IPS DF 4.7 (cell line): ENCODE data around the gene SLC66A1.

Experiments
- DNase-seq: peaks from one replicate; pipeline ENCODE4 v3.0.0-alpha.2; 2013; ENCODE audit warnings: low spot score; ENCODE audit errors: extremely low read depth

Gene SLC66A1

DNA sequence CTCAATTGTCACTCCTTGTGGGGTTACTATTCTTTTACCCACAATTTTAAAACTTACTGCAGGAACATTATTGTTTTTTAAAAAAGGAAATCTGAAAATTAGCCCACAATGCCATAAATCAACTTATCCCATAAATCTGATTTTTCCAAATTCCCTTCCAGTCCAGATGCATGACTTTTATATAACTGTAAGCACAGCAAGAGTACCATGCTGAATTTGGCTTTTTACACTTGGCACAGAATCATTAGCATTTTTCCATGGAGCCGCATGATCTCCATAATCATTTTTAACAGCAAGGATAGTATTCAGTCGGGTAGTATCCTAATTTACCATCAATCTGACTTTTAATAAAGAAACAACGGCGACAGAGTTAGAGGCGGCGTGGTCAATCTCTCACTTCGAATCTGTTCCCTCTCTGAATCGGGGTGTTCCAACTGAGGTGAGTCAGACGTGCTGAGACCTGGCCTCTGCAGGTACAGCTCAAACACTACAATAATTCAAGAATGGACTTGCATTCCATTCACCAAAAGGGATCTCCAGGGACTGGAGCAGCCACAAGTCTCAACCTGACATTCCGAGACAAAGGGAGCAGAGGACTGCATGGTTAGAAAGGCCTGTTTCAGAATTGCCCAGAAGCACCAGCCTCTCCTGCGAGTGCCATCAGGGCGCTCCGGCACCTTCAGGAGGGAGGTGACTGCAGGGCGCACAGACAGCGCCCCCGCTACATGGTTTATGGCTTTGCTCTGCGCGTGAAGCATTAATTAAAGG is 48.9 kb downstream of the SLC66A1 start:
- DNase-seq: no peak

DNA sequence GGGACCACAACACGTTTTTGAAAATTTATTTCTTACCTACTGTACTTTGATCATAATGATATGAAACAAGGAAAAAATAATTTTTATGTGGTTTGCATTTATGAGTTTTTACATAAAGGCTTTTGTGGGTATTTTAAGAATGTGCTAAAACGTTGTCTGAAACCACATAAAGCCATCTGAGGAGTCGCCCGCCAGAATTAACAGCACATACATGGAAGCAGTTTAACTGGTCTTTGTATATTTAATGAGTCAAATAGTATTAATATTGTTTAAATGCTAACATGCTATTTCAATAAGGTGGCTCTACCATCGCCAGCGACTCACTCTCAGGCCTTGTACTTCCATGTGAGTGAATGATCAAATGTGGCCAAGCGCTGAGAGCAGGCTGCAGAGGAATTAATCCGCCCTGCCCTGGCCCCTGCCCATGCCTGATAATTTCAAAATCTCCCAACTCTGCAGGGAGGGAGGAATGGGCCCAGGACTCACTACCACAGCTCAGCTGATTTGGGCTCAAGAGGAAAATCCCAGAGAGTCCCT is 49.6 kb downstream of the SLC66A1 start:
- no peak for DNase-seq

DNA sequence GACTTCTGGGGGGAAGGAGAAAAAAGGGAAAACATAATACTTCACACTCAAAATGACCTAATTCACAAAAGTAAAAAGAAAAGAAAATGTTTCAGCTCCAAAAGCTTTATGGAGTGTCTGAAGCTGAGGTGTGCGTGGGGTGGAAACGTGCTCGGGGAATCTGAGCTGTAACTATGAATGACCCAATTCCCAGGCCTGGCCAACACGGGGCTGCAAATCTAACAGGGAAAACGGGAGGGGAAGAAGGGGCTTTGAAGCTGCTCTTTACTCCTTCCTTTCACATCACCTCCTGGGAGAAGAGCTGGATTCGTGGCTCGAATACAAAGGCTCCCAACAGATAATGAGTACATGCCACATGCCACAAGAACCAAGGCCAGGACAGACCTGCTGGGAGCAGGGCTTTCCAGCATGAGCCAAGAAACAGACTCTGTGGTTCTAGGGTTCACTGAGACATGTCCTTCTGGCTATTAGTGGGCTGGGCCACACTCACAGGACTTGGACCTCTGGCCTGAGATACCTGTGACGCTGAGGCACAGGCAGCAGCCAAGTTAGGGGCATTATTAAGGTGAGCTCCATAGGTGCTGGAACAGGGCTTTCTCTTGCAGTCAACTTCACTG is 51.5 kb downstream of the SLC66A1 start:
- no peak for DNase-seq

DNA sequence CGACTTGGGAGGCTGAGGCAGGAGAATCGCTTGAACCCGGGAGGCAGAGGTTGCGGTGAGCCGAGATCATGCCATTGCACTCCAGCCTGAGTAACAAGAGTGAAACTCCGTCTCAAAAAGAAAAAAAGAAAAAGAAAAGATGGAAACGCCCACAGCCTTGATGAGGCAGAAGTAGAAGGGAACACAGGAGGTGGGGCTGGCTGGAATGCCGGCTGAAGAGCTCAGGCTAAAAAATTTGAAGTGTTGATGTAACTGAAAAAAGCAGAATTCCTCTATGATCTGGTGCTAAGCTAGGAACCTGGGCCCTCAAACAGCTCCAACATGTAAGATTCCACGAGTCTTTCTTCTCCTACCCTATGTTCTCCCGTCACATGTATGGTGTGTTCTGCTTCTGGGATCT is 53.6 kb downstream of the SLC66A1 start:
- DNase-seq: no peak

DNA sequence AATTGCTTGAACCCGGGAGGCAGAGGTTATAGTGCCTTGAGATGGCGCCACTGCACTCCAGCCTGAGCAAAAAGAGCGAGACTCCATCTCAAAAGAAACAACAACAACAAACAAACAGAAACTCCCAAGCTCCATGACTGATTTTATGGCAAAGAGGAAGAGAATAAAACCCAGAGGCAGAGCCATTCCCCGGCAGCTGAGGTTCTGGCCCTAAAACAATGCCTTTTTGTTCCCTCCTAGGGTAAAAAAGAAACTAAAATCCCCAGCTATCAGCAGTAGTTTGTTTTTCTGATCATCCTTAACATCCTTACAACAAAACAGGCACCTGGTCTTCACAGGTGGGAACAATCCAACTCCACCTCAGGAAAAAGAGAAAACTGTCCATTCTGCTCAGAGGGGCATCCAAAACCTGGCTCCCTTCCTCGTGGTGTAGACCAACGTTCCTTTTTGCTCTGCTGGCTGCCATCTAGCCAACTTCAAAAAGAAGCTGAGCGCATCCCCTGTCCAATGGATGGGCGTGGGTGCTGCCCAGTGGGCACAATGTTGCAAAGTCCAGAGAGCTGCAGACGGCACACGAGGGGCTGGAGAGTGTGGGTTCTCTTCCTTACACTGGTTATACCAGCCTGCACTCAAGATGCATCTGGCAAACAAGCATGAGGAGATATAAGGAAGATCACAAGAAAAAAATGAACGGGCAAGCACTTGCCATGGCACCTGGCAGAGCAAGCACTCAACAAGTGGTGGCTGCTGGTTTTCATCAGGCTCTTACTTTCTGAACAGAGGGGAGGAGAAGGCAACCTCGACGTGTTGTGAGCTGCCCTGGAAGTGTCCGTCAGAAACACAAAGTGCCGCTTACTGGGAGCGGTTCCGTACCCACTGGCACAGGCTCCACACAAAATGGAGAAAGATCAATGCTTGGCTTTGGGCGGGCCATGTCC is 54.7 kb downstream of the SLC66A1 start:
- DNase-seq: no peak

DNA sequence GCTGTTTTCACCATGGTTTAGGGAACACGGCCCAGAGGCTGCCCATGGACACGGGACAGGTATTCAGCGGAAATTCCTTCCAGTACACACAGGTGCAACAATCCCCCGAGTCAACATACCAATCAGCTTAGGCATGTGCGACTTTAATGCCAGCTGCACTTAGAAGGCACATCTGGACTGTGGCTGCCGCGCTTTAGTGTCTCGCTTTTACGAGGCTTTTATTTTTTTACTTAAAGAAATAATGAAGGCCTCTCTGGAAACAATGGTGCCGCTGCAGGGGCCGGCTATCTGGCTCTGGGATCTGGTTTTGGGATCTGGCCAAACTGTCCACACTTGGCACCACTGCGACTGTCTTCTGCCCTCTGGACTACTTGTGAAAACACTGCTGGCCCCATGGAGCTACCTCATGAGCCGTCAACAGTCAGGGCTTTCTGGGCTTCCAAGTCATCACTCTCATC is 55.5 kb downstream of the SLC66A1 start:
- no peak for DNase-seq

DNA sequence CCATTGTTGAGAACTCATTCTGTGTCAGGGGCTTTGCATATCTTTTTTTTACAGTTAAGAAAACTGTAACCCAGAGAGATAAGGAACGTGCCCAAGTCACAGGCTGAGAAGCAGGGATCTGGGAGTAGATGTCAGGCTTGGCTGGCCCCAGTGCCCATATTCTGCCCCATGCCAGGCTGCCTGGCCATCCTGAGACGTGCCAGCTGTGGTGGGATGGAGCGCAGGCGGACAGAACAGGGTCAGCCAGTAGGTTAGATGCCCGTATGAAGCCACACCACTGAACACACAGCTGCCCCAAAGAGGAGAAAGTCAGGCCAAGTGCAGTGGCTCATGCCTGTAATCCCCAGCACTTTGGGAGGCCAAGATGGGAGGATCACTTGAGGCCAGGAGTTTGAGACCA is 55.9 kb downstream of the SLC66A1 start:
- no peak for DNase-seq

DNA sequence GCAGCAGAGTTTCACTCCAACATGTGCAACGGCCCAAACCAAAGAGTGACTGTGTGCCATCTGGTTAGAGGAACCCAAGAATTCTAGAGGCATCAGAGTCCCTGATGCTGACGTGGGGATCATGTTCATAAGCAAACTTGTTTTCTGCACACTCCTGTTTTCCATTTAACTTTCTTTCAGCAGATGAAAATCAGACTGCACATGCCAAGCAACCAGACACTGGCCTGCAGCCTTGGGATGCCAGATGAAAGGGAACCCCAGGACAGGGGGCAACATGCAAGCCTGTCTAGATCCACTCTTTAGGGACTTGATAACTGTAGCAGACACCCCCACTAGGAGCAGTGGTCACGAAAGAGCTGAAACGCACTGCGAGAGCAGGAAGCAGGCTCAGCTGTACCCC is 56.8 kb downstream of the SLC66A1 start:
- no peak for DNase-seq

DNA sequence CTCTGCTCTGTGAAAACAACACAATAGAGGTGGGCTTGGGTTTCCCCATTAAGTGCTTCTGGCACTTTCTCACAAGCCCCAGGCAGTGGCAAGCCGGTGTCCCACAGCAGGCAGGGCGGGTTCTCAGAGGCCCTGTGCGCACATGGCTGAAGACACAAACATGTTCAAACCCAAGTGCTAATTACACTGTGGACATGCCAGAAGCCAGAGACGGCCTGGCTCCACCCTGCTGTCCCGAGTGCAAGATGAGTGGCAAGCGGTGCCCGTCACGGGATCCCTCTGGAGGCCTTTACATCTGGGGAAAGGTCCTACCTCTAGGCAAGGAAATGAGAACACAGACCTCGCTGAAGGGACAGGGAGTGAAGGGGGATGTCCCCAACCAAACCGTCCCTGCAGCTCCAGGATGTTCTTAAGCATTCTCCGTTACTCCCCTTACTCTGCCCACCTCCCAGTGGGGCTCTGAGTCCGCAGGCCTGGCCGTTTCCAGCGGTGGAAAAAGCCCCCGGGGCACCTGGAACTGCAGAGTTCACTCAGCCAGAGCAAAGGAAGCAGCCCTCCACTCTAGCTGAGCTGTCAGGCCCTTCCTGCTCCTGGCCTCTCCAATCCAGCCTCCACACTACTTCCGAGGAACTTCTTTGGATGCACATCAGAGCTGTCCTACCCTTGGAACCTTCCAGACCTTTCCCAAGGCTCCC is 57.4 kb downstream of the SLC66A1 start:
- no peak for DNase-seq

DNA sequence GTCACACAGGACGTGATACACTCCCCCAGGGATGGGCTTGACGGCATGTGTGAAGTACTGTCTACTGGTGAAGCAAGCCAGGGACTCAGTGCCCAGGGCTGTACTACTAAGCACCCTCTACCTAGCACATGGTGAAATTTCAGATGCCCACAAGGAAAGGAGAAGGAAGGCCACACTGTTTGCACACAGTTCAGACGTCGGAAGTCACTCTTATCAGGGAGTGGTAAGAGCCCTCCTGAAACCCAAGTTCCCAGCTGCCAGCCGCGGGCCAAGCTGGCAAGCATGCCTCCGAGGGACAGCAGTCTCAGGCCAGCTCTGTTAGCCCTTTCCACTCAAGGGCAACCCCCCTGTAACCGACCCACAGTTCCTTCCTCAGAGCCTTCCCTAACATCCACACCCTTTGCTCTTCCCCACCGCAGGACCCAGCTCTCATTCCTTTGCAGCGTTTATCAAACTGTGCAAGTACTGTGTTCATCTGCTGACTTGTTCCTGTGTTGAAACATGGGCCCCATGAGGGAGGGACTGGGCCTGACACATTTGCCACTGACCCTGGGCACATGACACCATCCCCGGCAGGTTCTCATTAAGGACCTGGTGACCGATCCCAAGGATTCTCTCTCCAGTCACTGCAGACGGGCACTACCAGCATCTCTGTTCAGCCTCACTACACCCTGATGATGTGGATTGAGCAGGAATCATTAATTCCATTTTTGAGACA is 58.5 kb downstream of the SLC66A1 start:
- DNase-seq: no peak

DNA sequence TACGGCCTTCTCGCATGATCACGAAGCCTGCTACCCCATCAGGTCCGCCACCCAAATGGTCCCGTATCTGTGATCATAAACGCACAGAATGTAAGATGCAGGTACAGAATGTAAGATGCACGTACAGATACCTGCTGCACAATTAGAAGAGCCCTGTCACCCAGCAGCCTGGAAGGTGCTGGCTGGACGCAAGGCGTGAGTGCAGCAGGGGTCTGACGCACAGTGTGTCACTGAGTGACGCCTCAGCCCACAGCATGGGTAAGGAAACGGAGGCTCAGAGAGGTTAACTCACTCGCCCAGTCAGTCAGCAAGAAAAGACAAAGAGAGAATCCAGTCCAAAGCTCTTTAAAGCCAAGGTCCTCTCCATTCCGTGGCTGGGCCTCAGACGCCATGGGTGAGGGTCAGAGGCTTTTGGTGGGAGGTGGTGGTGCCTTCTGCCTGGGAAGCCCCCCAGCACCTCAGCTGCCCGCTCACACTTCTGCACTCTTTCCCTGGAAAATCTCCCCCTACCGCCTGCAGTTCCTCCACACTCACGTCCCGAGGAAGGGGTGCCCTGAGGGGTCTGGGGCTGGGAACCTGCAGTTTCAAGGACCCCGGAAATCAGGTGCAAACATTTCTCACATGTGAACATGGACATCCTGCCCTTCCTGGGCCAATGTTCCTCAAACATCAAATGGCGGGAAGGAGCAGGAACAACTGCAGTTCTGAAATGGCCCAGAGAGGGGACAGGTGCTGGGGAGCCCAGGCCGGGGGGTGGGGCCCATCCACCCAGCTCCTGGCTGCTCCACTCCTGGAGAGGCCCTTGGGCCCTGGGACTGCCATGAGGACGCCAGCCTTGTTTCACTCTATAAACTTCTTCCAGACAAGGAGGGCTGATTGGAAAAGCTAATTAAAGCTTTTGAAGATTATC is 59.4 kb downstream of the SLC66A1 start:
- no peak for DNase-seq

DNA sequence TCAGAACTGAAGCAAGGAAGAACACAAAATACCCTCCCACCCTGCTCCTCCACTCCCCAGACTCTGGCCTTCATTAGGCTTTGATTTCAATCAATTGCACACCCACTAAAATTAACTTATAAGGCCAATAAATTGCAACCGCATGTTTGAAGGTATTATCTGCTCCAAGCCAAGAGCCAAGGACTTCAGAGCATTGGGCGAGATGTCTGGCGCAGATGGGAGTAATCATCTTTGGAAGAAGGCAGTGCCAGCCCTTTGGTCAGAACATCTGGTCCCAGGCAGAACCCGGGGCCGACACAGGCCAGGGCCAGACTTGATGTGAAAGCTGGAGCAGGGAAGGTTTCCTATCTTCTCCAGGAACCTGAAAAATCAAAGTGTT is 60.0 kb downstream of the SLC66A1 start:
- DNase-seq: no peak

DNA sequence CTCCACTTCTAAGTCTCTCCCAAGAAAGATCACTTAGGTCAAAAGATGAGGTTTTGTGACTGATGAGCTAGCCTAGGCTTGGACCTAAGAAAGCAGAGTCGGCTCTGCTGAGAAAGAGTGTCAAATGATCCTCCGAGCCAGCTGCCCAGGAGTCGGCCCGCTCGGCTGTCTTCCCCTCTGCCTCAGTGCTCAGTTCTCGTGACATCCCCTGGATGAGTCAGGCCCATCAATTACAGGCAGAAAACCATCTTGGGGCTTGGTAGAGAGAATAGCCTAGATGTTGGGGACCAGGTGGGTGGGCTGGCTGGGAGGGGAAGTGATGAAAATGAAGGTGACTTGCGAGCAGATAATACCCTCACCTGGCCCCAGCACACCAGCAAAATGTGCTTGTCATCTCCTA is 60.5 kb downstream of the SLC66A1 start:
- no peak for DNase-seq

DNA sequence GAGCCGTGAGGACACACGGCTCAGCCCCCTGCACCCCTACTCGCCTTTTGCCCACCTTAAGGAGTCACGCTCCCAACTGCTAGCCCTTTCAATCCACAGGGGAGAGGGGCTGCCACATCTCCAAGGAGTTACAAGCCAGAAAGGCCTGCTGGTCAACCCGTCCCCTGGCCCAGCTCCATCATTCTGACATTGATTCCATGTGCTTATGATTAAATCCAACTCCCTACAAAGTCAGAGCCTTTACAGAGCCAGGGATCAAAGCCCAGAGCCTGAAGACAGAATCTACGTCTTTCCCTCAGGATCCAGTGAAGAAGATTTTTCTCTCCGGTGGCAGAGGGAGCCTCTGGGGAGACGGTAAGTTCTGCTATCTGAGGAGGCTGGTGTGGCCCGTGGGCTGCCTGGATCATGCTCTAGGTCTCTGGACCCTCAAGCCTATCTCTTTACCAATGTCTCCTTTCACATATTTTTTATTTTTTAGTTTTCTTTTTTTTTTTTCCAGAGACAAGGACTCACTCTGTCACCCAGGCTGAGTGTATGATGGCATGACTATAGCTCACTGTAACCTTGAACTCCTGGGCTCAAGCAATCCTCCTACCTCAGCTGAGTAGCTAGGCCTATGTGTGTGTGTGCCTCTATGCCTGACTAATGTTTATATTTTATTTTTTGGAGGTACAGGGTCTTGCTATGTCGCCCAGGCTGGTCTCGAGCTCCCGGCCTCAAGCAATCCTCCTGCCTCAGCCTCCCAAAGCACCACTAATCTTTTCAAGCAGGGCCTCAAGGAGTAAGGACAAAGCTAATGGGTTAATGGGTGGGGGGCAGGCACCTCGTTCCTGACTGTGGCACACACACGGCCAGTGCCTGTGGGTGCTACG is 61.3 kb downstream of the SLC66A1 start:
- DNase-seq: no peak

DNA sequence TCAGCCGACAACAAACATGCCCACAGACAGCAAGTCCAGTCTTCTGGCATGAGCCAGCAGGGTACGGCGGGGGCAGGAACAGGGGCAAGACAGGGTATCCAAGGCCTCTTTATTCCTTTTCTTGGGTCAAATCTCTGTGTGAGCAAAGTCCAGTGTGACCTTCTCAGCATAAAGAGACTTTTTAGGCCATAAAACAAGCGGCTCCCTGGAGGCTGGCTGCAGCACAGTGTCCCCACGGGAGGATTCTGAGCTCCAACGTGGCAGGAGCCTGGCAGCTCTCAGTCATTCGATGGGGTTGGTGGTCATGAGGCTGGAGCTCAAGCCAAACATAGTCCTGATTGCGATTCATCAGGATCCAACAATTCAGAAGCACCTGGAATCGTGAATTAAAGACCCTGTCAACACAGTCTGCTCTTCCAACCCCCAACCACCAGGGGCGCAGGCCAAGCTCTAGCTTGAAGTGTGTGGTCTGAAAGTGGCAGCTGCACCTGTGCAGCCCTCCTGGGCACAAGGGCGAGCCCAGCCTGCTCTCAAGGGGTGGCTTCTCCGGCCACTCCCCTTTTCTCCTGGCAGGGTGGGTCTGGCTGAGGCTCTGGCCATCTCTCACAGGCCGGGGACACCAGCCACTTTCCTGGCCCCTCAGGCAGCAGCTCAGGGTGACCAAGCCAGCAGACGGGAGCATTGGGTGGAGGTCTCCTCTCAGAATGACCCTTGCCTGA is 62.1 kb downstream of the SLC66A1 start:
- DNase-seq: no peak

DNA sequence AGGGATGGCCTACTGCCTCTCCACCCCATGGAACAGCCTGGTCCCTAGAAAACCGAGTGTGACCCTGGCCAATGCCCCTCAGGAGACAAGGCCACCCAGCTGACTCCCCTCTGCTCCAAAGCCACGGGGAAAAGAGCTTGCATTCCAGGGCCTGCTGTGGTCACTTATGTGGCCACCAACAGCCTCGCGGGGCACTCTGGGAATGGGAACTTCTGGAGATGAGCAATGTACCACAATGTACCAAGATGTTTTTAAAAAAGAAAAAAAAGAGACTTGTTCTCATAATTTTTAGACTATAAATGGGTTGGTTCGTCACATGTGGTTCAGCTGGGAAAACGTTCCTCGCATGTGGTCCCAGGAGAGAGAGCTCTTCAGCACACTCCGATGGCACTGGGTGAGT is 62.8 kb downstream of the SLC66A1 start:
- no peak for DNase-seq

DNA sequence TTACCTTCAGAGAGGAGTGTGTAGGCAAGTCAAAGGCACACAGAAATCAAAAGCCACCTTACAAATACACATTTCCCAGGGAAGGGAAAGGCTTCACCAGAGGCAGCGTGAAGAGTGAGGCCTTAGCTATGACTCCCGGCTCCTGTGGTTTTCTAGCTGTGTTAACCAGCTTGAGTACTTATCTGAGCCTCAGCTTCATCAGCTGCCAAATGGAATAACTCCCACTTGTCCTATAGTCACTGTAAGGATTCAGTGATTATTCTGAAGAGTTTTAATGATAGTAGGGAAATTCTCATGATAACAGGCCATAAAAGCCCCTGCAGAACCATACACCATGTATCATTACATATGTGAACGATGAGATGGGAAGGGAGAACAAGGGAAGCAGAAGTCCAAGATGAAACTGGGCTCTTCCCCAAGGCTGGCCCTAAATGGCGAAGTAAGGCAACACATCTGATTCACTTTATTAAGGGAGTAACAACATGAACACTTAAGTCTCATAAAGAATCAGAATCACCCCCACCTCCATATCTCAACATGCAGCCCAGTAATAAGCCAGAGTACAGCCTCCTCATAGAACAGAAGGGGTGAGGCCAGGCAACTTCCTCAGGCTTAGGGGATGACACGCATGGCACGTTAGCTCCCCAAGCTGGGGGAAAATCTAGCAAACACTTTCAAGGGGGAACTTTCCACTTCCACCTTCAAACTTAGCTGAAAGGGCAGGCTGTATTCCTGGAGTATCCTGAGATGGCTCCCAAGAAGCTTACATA is 63.7 kb downstream of the SLC66A1 start:
- no peak for DNase-seq
